Measurements from ENCODE around the gene MYRIP.

DNA sequence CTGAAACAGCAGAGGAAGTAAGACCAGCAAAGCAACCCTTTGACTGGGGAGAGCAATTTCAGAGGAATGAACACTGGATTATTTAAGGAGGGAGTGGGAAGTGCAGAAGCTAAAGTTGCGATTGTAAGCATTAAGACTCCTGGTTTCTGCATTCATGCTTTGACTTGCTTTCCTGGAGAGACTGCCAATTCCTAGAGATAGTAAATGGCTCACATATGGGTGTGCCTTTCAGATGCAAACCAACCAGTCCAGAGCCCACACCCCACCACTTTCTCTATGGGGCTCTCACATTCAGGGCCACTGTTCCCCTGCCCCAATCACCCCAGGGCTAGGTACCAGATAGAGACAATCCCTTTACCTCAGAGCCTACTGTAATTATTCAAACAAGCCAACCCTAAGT lies 299.2 kb downstream of the MYRIP start:
- TF ChIP-seq CTCF (IDR thresholded peaks at IDR 0.05) = no peak
- no peak for TF ChIP-seq POLR2A (IDR thresholded peaks at IDR 0.05)
